ENCODE measurements around the gene CD33. TPM values are rescaled to one million over a fixed set of nuclear protein-coding genes. Genes with fewer than 3 reads are reported as not detected.

Gene CD33
- total RNA-seq, 2 experiments from 2014 or later = not detected

DNA sequence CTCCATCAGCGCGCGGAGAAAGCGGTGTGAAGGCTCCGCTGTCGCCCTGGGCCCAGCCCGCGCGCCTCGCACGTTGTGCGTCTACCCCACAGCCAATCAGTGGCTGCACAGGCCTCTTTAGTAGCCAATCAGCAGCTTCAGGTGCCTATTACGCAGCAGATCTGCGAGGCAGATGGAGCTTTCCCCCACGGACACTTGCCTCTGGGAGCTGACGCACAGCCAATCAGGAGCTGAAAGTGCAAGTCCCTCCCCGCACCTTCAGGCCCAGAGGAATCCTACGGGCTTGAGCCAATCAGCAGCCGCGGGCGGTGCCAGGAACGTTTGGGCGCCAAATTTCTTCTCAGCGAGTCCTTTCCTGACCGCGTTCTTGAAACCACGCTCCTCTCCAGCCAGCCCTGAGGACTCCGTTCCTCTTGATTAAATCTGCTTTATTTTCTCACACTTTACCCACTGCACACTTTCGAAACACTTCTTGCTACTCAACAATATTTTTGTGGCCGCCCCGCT, 42.9 kb upstream of the CD33 start:
- no peak overlapping the region for H2AFZ ChIP-seq (ENCODE audit: low read length)
- H3K4me1 ChIP-seq (ENCODE audit: insufficient read depth, low read length, poor library complexity, severe bottlenecking) = no peaks in the 10 kb centered on the region
- no peaks in the 10 kb centered on the region for H4K20me1 ChIP-seq (ENCODE audit: insufficient read depth, low read length)
- no peaks in the 10 kb centered on the region for H3K9me3 ChIP-seq (ENCODE audit: low read length)
- H3K4me2 ChIP-seq (ENCODE audit: low read length) = no peak overlapping the region
- no peaks in the 10 kb centered on the region for H3K9me2 ChIP-seq (ENCODE audit: insufficient read depth, low read length)
- no TSS peak for BruUV-seq (replicated peaks)
- intact Hi-C loops (cut with micrococcal nuclease; ENCODE audit: unreplicated experiment) = no loop called here
- no peak overlapping the region for H3K27ac ChIP-seq (ENCODE audit: low read depth, low read length, poor library complexity, severe bottlenecking)
- TF ChIP-seq EZH2phosphoT487 (IDR thresholded peaks at IDR 0.05; ENCODE audit: borderline replicate concordance, low read depth, low read length) = no peak
- TF ChIP-seq, protein P1, sequence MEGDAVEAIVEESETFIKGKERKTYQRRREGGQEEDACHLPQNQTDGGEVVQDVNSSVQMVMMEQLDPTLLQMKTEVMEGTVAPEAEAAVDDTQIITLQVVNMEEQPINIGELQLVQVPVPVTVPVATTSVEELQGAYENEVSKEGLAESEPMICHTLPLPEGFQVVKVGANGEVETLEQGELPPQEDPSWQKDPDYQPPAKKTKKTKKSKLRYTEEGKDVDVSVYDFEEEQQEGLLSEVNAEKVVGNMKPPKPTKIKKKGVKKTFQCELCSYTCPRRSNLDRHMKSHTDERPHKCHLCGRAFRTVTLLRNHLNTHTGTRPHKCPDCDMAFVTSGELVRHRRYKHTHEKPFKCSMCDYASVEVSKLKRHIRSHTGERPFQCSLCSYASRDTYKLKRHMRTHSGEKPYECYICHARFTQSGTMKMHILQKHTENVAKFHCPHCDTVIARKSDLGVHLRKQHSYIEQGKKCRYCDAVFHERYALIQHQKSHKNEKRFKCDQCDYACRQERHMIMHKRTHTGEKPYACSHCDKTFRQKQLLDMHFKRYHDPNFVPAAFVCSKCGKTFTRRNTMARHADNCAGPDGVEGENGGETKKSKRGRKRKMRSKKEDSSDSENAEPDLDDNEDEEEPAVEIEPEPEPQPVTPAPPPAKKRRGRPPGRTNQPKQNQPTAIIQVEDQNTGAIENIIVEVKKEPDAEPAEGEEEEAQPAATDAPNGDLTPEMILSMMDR (conservative IDR thresholded peaks at IDR 0.05; ENCODE audit: low read length) = no peak
- ChIA-PET POLR2A (no interaction called here), CTCF (ENCODE audit: unreplicated experiment) (no interaction called here)
- H3K36me3 ChIP-seq (ENCODE audit: insufficient read depth, low read length) = no peaks in the 10 kb centered on the region
- H3K4me3 ChIP-seq (ENCODE audit: low read depth, low read length, poor library complexity, severe bottlenecking) = no peak overlapping the region
- no peak for DNase-seq (ENCODE audit: low spot score)
- no peaks in the 10 kb centered on the region for H3K79me2 ChIP-seq (ENCODE audit: insufficient read depth, low read depth, low read length)

DNA sequence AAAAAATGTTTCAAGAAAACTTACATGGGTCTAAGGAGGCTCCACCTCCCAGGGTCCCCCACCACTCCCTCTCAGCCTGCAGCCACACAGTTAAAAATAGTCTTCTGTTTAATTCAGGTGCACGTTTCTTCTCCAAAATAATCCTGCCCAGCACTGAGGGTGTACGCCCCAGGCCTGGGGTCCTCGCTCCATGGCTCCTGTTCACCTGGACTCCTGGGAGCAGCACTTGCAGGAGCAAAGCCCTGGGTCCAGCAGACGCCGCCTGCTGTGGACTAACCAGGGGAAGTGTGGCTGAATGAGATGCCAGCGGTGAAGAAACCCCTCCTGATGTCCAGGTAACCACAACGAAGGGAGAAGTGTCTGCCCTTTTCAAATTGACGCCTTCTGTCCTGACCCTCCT, 41.3 kb upstream of the CD33 start:
- TF ChIP-seq, protein P1 (conservative IDR thresholded peaks at IDR 0.05; ENCODE audit: low read length) = no peak
- TF ChIP-seq EZH2phosphoT487 (IDR thresholded peaks at IDR 0.05; ENCODE audit: borderline replicate concordance, low read depth, low read length) = no peak
- Histone ChIP-seq H3K9me3 (ENCODE audit: low read length) (no peaks in the 10 kb centered on the region), H3K27ac (ENCODE audit: low read depth, low read length, poor library complexity, severe bottlenecking) (no peak overlapping the region), H3K4me3 (ENCODE audit: low read depth, low read length, poor library complexity, severe bottlenecking) (no peak overlapping the region), H3K36me3 (ENCODE audit: insufficient read depth, low read length) (no peaks in the 10 kb centered on the region), H3K4me1 (ENCODE audit: insufficient read depth, low read length, poor library complexity, severe bottlenecking) (no peaks in the 10 kb centered on the region), H3K9me2 (ENCODE audit: insufficient read depth, low read length) (no peaks in the 10 kb centered on the region), H4K20me1 (ENCODE audit: insufficient read depth, low read length) (no peaks in the 10 kb centered on the region), H2AFZ (ENCODE audit: low read length) (no peak overlapping the region), H3K79me2 (ENCODE audit: insufficient read depth, low read depth, low read length) (no peaks in the 10 kb centered on the region), H3K4me2 (ENCODE audit: low read length) (no peak overlapping the region)
- DNase-seq (ENCODE audit: low spot score) = no peak
- CTCF ChIA-PET (ENCODE audit: unreplicated experiment) = no interaction called here
- BruUV-seq (replicated peaks) = no TSS peak
- POLR2A ChIA-PET = no interaction called here
- intact Hi-C loops (cut with micrococcal nuclease; ENCODE audit: unreplicated experiment) = no loop called here

DNA sequence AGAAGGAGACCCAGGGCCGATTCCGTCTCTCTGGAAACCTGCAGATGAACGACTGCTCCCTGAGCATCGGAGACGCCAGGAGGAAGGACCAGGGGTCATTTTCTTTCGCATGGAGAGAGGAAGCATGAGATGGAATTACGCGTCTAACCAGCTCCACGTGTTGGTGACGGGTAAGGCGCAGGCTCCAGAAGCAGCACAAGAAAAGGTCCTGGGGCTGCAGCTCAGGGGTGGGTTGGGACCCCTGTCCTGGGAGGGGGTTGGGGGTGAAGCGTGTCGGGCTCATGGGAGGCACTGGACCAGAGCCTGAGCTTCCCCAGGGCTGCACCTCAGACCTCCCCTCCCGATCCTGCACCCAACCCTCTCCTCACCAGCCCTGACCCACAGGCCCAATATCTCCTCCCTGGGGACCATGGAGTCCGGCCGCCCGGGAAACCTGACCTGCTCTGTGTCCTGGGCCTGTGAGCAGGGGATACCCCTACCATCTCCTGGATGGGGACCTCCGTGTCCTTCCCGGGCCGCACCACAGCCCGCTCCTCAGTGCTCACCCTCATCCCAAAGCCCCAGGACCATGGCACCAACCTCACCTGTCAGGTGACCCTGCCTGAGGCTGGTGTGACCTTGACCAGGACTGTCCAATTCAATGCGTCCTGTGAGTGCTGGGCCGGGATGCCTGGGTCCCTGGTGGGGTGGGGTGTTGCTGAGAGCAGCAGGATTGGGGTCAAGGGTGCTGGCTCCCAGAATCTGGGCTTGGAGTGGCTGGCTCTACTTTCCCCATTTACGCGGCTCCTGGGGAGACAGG, 39.6 kb upstream of the CD33 start:
- intact Hi-C loops (cut with micrococcal nuclease; ENCODE audit: unreplicated experiment) = no loop called here
- H3K79me2 ChIP-seq (ENCODE audit: insufficient read depth, low read depth, low read length) = no peaks in the 10 kb centered on the region
- TF ChIP-seq, protein P1 (conservative IDR thresholded peaks at IDR 0.05; ENCODE audit: low read length) = no peak
- no peak for TF ChIP-seq EZH2phosphoT487 (IDR thresholded peaks at IDR 0.05; ENCODE audit: borderline replicate concordance, low read depth, low read length)
- H3K4me3 ChIP-seq (ENCODE audit: low read depth, low read length, poor library complexity, severe bottlenecking) = no peak overlapping the region
- H3K27ac ChIP-seq (ENCODE audit: low read depth, low read length, poor library complexity, severe bottlenecking) = no peak overlapping the region
- DNase-seq (ENCODE audit: low spot score) = no peak
- POLR2A ChIA-PET = no interaction called here
- no peaks in the 10 kb centered on the region for H3K9me2 ChIP-seq (ENCODE audit: insufficient read depth, low read length)
- H3K4me2 ChIP-seq (ENCODE audit: low read length) = no peak overlapping the region
- H3K36me3 ChIP-seq (ENCODE audit: insufficient read depth, low read length) = no peaks in the 10 kb centered on the region
- no peak overlapping the region for H2AFZ ChIP-seq (ENCODE audit: low read length)
- no peaks in the 10 kb centered on the region for H3K4me1 ChIP-seq (ENCODE audit: insufficient read depth, low read length, poor library complexity, severe bottlenecking)
- H3K9me3 ChIP-seq (ENCODE audit: low read length) = no peaks in the 10 kb centered on the region
- no TSS peak for BruUV-seq (replicated peaks)
- H4K20me1 ChIP-seq (ENCODE audit: insufficient read depth, low read length) = no peaks in the 10 kb centered on the region
- CTCF ChIA-PET (ENCODE audit: unreplicated experiment) = no interaction called here

Measured in OCI-LY7 (cell line).